Epithelial cell of esophagus (primary cell): ENCODE measurements around the gene ARHGEF19.
"Not testable (repeated sequence)": the region's sequence is repeated elsewhere in the genome, so short reads cannot be mapped to it uniquely, and the experiment has no call there.

Experiments used
- DNase-seq: peaks from one replicate; pipeline ENCODE4 v3.0.0; 2010; ENCODE audit warnings: low read depth
- H3K4me3 ChIP-seq: 2 replicates; pipeline ENCODE4 v1.5.1; 2011; ENCODE audit warnings: mild to moderate bottlenecking, low read length, control low read depth
- TF ChIP-seq, protein P1 (sequence below): IDR thresholded peaks from 2 replicates; pipeline ENCODE4 v1.5.1; 2011; ENCODE audit warnings: low read depth, mild to moderate bottlenecking, low read length, control low read depth, inconsistent platforms; ENCODE audit not compliant: insufficient read depth; ENCODE audit errors: missing control alignments

Gene ARHGEF19

GRCh38 chr1:16219968-16220500 is 7.6 kb upstream of the ARHGEF19 start:
- no peak overlapping the region for H3K4me3 ChIP-seq
- TF ChIP-seq, protein P1, sequence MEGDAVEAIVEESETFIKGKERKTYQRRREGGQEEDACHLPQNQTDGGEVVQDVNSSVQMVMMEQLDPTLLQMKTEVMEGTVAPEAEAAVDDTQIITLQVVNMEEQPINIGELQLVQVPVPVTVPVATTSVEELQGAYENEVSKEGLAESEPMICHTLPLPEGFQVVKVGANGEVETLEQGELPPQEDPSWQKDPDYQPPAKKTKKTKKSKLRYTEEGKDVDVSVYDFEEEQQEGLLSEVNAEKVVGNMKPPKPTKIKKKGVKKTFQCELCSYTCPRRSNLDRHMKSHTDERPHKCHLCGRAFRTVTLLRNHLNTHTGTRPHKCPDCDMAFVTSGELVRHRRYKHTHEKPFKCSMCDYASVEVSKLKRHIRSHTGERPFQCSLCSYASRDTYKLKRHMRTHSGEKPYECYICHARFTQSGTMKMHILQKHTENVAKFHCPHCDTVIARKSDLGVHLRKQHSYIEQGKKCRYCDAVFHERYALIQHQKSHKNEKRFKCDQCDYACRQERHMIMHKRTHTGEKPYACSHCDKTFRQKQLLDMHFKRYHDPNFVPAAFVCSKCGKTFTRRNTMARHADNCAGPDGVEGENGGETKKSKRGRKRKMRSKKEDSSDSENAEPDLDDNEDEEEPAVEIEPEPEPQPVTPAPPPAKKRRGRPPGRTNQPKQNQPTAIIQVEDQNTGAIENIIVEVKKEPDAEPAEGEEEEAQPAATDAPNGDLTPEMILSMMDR: no peak
- DNase-seq: no peak

- no peak overlapping the region for H3K4me3 ChIP-seq
- no peak for DNase-seq
- TF ChIP-seq, protein P1: no peak
Measured at GRCh38 chr1:16218674-16219071, 6.2 kb upstream of the ARHGEF19 start.

DNA sequence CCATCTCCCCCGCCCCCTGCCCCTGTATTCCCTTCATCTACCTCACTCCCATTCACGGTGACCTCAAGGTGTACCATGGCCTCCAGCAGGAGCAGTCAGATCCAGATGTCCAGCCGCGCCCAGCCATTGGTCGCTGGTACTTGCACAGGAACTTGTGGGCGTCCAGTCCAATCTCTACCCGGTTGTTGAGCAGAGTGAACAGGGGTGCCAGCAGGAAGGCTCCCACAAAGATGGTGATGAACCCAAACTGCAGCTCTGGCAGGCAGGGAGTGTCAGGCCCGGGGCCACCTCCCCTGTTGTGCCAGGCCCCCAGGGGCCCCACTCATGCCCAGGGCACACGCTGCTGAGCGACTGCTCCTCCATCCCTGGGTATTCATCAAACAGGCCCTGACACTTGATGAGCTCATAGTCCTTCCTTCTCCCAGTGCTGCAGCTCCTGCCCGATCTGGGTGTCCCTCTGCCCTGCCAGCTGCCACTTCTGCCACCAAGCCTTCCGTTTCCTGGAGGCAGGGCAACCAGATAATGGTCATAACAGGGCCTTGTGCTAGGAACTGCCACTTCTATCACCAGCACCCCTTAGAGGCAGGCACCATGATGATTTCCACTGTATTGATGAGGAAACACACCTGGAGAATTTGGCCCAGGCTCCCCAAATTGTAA is 5.7 kb upstream of the ARHGEF19 start:
- no peak for DNase-seq
- TF ChIP-seq, protein P1: no peak
- no peak overlapping the region for H3K4me3 ChIP-seq

DNA sequence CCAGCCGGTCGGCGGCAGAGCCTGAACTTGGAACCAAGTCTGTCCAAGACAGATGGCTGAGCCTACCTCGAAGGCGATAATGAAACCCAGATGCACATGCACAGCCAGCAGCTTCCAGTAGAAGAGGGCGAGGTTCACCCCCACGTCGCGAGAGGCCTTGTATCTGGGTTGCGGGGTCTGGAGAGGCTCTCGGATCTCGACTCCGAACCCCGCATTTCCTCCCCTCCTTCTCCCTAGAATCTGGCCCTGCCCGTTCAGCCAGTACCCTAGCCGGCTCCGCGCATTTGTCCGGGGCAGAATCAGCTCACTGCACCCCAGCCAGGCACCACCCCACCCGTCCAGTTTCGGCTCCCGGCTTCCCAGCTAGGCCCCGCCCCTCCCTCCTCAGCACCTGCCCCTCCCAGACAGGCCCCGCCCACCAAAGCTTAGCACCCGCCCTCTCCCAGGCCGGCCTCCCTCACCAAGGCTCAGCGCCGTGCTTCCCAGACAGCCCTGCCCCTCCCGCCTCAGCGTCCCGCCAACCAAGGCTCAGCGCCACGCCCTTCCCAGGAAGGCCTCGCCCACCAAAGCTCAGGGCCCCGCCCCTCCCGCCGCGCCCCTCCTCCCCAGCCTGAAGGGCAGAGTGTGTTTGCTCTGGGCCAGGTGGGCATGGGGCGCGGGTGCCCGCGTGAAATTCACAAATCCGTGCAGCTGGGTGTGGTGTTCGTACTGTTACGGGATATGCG is 4.8 kb upstream of the ARHGEF19 start:
- TF ChIP-seq, protein P1: no peak
- peak; percentile 99 for DNase-seq
- peak overlapping the region; percentile 65 for H3K4me3 ChIP-seq

GRCh38 chr1:16215882-16216753 is 3.7 kb upstream of the ARHGEF19 start:
- H3K4me3 ChIP-seq: peak overlapping the region; percentile 65
- TF ChIP-seq, protein P1: no peak
- peak; percentile 93 for DNase-seq

- not testable (repeated sequence) for DNase-seq, H3K4me3 ChIP-seq
Measured at GRCh38 chr1:16215240-16215639, 2.8 kb upstream of the ARHGEF19 start.

DNA sequence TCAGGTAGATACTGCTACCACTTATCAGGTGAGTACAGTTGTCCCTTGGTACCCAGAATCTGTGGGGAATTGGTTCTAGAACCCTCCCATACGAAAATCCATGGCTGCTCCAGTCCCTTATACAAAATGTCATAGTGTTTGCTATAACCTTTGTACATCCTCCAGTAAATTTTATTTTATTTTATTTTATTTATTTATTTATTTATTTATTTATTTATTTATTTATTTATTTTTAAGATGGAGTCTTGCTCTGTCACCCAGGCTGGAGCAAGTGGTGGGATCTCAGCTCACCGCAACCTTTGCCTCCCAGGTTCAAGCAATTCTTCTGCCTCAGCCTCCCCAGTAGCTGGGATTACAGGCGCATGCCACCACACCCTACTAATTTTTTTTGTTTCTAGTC is 1.1 kb upstream of the ARHGEF19 start:
- DNase-seq, H3K4me3 ChIP-seq: not testable (repeated sequence)
